HL-60 (cell line): ENCODE data around the gene SRRM5.

Source experiments
- CTCF ChIP-seq: IDR thresholded peaks from one replicate; pipeline ENCODE4 v1.5.1; 2011; ENCODE audit warnings: low read length, control low read depth, inconsistent platforms; ENCODE audit not compliant: insufficient read depth
- POLR2AphosphoS5 ChIP-seq: IDR thresholded peaks from 2 replicates; pipeline ENCODE4 v1.6.1; 2012; ENCODE audit warnings: low read depth

DNA sequence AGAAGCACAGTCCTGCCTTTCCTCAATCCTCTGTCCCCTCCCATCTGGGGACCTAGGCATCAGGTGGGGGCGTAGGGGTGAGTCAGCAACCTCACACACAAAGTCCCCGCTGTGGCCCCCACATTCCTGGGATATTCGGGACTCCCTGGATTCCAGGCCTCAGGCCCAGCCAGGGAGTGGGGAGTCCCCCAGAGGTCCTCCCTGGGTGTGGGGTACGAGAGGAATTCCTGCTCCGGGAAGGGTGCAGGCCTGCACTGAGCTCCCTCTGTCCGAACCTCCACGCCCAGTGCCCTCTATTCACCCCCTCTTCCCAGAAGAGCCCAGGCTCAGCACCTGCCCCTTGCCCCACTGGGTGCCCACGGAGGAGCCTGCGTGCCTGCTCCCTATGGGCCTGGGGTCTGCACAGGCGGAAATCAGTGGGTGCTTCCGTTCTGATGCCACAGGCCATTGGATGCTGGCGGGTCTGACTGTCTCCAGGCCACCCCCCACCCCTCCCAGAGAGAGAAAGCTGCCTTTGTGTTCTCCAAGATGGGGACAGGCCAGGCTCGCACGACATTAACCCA is 24.3 kb downstream of the SRRM5 start:
- TF ChIP-seq CTCF (no peak), POLR2AphosphoS5 (no peak)
